Measurements from ENCODE around the gene BTBD6.
"Not testable (repeated sequence)": the region's sequence is repeated elsewhere in the genome, so short reads cannot be mapped to it uniquely, and the experiment has no call there.

Gene BTBD6

DNA sequence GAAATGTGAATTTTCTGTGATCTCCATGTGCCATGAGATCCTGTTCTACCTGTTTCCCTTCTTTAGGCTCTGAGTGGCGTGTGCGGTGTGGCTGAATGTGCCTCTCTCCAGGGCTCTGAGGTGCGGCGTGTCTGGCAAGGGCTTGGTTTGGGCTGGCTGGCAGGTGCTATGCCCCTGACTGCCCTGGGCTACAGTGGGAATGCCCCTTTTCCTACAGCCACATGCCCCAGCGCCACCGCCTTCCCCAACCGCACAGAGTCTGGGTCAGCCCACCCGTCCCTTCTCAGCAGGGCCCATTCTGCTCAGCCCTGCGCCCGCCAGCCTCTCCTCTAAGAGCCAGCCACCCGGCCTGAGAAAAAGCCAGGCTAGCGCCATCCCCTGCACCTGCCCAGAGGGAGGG lies 24.7 kb downstream of the BTBD6 start:
- DNase-seq = no peak

DNA sequence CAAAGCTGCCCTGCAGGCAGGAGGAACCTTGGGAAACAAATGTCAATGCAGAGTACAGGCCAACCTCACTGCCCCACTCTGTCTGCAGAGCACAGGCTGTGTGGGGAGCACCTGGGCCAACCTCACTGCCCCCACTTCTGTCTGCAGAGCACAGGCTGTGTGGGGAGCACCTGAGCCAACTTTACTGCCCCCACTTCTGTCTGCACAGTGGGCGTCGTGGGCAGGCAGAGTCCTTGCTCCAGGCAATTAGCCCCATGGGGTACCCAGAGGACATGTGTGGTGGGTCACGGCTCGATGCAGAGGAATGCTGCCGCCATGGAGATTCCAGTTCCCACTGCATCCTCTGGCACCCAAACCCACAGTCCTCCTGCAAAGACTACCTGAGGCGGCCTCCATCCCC lies 26.3 kb downstream of the BTBD6 start:
- peak; percentile 18 for DNase-seq

DNA sequence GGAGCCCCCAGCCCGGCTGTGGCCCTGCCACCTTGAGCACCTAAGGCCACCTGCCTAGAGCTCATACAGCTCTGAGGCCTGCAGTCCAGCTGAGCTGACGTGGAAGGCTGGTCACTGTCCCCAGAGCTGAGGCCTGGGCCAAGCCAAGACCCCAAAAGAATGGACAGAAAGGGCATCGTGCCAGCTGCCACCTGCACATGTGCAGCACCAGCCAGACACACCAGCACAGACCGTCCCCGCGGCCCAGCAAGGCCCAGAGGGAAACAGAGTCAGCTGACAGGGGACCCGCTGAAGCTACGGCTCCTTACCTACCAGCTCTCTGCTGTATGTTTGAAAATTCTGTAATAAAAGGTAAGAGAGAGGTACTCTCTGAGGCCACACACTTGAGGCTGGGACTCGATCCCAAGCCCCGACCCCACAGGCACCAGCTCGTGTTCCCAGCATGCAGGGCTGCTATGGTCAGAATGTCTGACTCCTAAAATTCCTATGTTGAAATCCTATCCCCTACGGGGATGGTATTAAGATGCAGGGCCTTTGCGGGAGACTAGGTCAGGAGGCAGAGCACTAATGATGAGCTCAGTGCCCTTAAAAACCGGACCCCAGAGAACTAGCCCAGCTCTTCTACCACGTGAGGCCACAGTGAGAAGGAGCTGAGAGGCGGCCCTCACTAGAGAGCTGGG lies 27.1 kb downstream of the BTBD6 start:
- no peak for DNase-seq

DNA sequence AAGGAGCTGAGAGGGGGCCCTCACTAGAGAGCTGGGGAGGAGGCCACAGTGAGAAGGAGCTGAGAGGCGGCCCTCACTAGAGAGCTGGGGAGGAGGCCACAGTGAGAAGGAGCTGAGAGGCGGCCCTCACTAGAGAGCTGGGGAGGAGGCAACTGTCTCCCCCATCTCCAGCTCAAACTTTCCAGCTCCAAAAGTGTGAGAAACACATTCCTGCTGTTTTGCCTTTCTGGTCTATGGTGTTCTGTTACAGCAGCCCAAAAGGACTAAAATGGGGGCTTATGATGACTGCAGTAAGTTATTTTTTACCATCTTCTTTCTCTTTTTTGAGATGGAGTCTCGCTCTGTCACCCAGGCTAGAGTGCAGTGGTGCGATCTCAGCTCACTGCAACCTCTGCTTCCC lies 29.1 kb downstream of the BTBD6 start:
- DNase-seq = not testable (repeated sequence)

DNA sequence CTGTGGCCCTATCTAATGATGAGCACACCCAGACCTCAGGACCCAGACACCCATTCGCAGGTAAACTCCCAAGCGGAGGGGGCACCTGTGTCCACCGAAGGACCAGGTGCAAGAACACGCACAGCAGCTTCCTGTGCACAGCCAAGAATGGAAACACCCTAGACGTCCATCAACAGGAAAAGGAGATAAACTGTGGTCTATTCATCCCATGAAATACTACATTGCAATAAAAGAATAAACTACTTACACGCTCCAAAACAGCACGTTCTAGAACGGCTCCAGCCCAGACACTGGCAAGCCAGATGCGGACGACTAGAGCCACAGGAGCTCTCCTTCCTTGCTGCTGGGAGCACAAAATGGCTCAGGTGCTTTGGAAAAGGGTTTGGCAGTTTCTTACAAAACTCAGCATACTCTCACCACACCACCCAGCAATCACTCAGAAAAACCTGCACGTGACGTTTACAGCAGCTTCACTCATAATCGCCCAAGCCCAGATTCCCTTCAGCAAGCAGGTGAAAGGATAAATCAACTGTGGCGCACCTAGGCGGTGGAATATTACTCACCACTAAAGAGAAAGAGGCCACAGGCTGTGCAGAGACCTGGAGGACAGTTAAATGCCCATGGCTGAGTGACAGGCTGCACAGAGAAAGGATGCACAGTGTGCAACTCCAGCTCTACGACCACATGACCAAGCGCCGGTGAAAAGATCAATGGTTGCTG lies 31.5 kb downstream of the BTBD6 start:
- no peak for DNase-seq

DNA sequence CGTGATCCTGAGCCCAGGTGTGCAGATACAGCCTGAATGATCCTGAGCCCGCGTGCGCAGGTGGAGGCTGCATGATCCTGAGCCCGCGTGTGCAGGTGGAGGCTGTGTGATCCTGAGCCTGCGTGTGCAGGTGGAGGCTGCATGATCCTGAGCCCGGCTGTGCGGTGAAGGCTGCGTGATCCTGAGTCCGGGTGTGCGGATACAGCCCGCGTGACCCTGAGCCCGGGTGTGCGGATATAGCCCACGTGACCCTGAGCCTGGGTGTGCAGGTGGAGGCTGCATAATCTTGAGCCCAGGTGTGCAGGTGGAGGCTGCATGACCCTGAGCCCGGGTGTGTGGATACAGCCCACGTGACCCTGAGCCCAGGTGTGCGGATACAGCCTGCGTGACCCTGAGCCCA lies 32.2 kb downstream of the BTBD6 start:
- DNase-seq = no peak

DNA sequence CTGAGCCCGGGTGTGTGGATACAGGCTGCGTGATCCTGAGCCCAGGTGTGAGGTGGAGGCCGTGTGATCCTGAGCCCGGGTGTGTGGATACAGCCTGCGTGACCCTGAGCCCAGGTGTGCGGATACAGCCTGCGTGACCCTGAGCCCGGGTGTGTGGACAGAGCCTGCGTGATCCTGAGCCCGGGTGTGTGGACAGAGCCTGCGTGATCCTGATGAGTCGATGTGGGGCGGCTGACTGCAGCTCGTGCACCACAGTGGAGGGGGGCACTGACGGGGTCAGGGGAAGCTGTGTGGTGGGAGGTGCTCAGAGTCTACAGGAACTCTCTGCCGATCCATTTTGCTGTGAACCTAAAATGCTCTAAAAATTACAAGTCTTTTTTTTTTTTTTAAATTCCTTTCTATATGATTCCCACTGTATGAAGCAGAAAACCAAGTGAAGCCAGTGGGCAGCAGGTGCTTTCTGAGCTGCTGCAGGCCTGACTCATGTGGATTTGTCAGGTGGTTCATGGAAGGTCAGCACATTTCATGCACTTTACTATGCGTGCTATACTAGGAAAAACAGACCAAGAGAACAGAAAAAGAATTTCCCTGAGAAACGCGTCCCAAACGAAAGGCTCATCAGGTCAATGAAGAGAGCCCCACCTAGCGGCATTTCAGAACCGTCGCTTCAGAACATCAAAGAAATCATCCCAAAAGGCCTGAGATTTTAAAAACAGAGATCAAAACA lies 33.2 kb downstream of the BTBD6 start:
- no peak for DNase-seq

DNA sequence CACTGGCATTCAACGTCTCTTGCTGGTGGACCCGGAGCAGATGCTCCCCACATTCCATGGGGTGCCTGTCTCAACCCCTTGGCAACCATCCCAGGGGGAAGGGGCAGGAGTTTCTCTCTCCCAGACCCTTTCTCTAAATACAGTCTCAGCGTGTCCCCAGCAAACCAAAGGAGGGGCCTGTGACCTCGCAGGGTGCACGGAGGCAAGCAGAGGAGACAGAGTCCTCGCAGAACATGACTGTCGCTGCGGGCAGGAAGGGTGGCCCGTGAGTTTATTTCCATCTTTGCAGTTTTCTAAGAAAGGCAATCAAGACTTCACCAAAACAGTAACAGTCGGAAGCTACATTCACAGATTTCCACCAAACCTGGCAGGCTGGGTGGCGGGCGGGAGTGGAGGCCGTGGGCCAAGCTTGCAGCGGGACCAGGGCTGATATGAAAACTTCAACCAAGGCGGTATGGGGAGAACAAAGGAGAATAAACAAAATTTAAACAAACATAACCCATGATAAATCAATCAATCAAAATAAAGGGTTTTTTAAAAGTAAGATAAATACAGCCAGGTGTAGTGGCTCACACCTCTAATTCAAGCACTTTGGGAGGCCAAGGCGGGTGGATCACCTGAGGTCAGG lies 33.9 kb downstream of the BTBD6 start:
- DNase-seq = no peak

DNA sequence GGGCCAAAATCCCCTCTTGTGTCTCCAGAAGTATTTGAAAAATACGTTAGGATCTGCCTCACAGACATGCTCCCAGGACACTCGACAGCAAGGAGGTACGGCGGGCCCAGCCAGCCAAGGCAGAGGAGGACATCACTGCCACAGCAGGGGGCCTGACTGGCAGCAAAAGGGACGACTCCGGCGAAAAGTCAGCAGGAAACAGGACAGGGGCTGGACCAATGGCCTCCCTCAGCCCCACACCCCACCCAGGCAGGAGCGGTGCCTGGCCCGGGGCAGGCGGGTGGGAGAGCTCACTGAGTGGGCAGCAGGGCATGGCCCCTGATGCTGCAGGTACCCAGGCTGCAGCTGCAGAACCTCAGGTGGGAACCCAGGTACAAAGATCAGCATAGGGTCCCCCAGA lies 34.7 kb downstream of the BTBD6 start:
- no peak for DNase-seq

DNA sequence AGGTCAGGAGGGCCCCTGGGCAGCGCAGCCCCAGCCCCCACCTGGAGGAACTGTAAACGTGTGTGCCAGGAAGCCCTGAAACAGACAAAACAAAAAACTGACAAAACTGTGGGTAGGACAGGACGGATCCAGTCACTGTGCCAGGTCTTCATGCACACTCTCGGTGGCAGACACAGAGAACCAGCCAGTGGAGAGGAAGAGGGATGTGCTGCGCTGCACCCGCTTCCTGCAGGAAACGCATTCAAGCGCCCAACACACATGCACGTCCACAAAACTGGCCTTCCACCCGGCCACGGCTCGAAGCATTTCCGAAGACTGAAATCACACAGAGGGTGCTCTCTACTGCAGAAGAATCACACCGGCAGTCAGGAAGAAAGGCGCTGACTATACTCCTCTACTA lies 35.6 kb downstream of the BTBD6 start:
- DNase-seq = no peak

DNA sequence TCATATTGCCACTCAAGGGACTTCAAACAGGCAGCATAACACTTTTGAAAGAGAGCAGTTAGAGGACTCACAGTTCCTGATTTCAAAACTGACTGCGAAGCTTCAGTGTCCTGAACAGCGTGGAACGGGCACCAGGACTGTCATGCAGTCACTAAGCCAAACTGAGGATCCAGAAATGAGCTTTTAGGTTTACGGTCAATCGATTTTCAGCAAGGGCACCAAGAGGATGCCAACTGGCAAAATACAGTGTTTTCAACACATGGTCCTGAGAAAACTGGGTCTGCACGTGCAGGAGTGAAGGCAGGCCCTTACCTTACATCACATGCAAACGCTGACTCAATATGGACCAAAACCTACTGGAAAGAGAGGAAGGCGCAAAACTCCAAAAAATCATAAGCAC lies 36.8 kb downstream of the BTBD6 start:
- no peak for DNase-seq

DNA sequence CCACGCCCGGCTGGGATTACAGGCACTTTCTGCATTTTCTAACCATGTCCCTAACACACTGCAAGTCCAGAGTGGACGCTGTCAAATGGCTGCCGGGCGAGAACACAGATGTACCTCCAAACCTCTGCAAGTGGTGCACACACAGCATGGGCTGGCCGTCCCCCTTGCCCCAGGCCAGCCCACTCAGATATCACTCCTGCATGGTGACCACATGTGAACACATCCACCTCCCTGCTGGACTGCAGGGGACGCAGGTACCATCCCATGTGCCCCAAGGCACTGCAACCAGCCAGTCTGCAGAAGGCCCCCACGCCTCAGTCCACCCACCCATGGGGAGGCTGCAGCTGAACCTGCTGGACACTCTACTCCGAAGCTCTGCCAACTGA lies 38.4 kb downstream of the BTBD6 start:
- no peak for DNase-seq

DNA sequence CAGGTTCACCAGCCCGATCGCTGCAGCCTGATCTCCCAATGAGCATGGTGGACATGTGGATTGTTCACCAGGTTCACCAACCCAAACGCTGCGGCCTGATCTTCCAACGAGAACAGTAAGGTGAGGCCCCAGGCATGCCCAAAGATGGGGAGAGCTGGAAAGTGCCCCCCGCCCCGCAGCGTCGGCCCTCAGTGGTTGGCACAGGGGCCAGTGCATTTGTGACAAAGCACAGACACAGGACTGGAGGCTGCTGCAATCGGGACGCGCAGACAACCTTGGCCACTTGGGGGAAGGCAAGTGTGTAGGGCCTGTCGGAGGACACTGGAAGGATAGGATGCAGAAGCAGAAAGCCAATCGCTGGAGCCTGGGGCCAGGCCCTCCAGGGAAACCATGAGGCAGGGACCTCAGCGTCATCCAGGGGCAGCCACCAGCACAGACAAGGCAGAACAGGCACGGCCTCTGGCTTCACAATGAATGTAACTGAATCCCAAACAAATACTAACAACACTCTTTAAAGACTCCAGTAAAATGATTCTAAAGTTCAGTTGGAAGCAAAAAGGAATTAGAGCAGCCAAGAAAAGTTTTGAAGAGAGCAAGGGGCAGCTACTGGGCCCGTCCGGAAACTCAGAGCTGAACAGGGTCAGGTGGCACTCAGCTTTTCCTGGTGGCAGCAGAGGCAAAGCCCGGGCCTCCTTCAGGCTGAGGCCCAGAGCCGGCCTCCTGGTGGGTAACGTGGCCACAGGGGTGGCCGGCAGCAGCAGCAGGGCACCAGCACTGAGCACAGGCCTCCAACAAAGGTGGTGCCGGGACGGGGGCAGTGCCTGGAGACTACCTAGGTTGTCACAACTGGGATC lies 39.1 kb downstream of the BTBD6 start:
- no peak for DNase-seq

DNA sequence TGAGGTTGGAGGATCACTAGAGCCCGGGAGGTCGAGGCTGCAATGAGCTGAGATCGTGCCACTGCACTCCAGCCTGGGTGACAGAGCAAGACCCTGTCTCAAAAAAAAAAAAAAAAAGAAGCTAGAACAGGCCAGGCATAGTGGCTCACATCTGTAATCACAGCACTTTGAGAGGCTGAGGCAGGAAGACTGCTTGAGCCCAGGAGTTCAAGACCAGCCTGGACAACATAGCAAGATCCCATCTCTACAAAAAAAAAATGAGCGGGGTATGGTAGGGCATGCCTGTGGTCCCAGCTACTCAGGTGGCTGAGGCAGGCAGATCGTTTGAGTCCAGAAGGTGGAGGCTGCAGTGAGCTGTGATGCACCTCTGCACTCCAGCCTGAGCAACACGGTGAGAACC lies 40.6 kb downstream of the BTBD6 start:
- DNase-seq = not testable (repeated sequence)

DNA sequence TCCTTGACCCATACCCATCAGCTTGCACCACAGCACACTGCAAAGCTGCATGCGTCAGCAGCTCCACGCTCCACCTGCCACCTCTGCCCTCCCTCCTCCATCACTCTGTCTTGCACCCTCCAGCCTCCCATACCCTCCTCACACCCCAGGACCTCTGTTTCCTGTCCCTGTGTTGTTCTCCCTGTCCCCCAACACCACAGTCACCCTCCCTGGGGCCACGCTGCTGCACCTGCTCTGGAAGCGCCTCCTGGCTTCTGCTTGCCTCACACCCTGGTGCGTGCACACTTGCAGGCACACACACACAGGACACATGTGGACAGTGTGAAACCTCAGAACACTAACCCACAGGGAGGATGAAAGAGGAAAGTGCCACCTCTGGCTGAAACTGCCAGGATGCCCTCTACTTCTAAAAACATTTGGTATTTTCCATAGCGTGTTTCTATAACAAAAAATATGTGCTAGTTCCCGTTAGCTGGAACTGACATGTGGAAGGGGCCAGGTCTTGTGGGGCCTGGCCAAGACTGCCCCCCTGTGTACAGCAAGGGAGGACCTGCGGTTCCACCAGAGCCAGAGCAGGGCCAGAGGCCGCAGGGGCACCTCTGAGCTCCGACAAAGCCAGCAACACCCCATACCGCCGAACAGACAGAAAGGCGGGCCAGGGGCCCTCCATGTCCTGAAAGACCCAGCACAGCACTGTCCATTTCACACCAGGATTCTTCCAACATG lies 42.5 kb downstream of the BTBD6 start:
- DNase-seq = no peak

DNA sequence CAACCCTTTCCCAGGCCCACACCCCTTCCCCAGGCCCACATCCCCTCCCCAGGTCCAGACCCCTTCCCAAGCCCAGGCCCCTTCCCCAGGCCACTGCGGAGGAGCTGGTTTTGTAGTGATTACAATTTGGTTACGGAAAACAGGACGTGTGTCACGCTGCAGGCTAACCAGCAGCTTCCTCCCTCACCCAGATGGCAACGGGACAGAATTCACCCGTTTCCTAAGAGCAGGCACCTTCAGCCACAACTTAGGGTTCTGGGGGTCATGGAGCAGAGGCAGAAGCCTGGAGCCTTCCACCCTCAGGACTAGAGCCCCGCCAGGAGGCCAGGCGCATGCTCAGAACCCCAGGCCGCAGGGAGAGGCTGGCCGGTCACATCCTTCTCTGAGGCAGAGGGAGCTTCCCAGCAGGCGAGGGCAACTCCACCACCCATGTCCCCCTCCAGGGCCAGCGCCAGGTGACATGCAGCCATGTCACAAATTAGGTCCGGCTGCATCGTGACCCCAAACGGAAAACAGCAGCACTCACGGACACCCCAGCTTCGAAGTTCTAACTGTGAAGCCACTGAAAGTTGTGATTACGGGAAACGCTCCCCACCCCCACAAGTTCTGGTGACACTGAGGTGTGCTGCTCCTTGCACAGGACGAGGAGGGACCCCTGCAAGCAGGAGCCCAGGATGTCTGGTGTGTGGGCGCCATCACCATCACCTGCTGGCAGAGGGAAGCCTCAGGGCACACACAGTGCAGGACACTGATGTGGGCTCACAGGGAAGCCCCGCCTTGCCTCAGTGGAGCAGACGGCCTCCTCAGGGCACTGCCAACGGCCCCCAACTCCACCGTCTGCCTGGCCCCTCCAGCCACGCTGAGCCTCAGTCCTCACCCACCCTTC lies 44.7 kb downstream of the BTBD6 start:
- no peak for DNase-seq

DNA sequence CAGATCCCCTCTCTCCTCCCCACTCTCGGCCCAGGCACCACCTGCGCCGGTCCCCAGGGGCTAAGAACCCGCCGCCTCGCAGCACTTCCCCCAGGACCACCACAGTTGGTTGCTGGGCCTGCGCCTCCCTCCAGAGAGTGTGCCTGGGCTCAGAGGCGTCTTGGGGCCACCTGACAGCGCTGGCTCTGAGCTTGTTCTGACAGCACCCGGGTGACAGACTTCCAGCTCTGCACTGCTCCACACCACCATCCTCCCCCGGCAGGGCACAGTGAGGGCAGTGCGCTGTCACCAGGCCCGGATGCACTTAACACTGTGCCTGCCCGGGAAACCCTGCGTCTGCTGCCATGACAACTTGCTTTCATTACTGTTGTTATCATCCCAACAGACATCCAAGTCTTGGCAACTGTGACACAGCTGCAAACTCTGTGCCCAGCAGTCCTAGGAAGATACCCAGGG lies 45.8 kb downstream of the BTBD6 start:
- peak; percentile 83 for DNase-seq

DNA sequence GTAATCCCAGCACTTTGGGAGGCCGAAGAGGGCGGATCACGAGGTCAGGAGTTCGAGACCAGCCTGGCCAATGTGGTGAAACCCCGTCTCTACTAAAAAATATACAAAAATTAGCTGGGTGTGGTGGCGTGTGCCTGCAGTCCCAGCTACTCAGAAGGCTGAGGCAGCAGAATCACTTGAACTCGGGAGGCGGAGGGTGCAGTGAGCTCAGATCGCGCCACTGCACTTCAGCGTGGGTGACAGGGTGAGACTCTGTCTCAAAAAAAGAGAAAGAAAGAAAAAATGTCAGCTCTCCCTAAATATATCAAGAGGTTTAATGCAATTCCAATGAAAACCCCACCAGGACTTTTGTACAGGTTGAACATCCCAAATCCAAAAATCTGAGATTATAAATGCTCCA lies 49.0 kb downstream of the BTBD6 start:
- DNase-seq = not testable (repeated sequence)

DNA sequence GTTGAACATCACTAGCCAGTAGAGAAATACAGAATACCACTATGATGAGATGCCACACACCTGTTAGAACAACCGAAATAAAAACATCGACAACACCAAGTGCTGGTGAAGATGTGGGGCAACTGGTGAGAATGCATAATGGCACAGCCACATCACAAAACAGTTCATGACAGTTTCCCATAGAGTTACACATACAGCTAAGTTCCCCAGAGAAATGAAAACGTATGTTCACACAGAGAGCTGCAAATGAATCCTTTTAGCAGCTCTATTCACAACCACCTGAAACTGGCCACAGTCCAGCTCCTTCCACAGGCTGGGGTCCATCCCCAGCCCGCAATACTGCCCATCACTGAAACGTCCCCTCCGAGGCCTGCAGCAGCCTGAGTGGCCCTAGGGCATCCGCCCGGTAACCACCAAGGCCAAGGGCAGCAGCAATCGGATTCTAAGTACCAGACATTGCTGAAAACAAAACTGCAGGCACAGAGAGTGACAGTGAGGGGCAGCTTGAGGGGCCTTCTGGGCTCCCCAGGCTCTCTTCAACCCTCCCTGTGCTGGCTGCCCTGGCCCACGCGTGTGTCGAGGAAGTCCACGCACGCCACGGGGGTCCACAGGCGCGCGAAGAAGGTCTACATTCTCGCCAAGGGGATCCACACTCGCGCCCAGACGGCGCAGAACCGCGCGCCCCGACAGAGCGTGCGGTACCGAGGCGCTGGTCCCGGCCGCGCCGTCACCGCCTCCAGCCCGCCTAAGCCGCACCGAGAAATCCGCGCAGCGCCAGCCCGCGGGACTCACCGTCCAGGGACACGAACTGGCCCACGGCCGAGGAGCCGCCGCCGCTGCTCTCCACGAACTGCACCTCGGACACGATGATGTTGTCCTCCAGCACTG lies 51.6 kb downstream of the BTBD6 start:
- DNase-seq = peak; percentile 70
